ENCODE results near the gene CCK. TPM values are rescaled to one million over a fixed set of nuclear protein-coding genes. Genes with fewer than 3 reads are reported as not detected.

The CCK gene
- total RNA-seq, 2 experiments from 2014 or later: not detected

GRCh38 chr3:42264399-42265058, 1.5 kb downstream of the CCK start:
- Mint-ChIP-seq H3K4me3 (no peak overlapping the region), H3K27ac (no peak overlapping the region), H3K4me1 (ENCODE audit: low read depth) (peaks cover 6% of the 10 kb centered on the region), H3K9me3 (ENCODE audit: insufficient read depth) (no peaks in the 10 kb centered on the region), H3K27me3 (ENCODE audit: low read depth) (peaks cover 70% of the 10 kb centered on the region), H3K36me3 (ENCODE audit: low read depth) (peaks cover 2% of the 10 kb centered on the region)
- POLR2A ChIA-PET: no interaction called here
- CTCF ChIA-PET: interaction anchor here (5.4 kb wide), 1 partner anchor 16 kb away, joined by 29 read pairs; no protein-coding TSS in a partner anchor
- DNase-seq: no peak
- ATAC-seq: no peak

- peak; percentile 44 for ATAC-seq
- CTCF ChIA-PET: interaction anchor here (5.4 kb wide), 1 partner anchor 15 kb away, joined by 29 read pairs; no protein-coding TSS in a partner anchor
- peaks cover 2% of the 10 kb centered on the region for H3K36me3 Mint-ChIP-seq (ENCODE audit: low read depth)
Measured at GRCh38 chr3:42263354-42264346, 2.3 kb downstream of the CCK start.

GRCh38 chr3:42262525-42262924, 3.5 kb downstream of the CCK start:
- Mint-ChIP-seq H3K4me3 (no peak overlapping the region), H3K27ac (no peak overlapping the region), H3K4me1 (ENCODE audit: low read depth) (peaks cover 6% of the 10 kb centered on the region), H3K36me3 (ENCODE audit: low read depth) (peaks cover 2% of the 10 kb centered on the region), H3K9me3 (ENCODE audit: insufficient read depth) (no peaks in the 10 kb centered on the region), H3K27me3 (ENCODE audit: low read depth) (peaks cover 60% of the 10 kb centered on the region)
- ATAC-seq (no peak), DNase-seq (no peak)
- ChIA-PET CTCF (interaction anchor here (1.2 to 5.4 kb wide), 2 partner anchors 14 to 181 kb away, joined by 4 to 29 read pairs; no protein-coding TSS in a partner anchor), POLR2A (no interaction called here)

More at GRCh38 chr3:42263354-42264346, 2.3 kb downstream of the CCK start:
- POLR2A ChIA-PET: no interaction called here
- Mint-ChIP-seq H3K4me1 (ENCODE audit: low read depth) (peaks cover 6% of the 10 kb centered on the region), H3K27ac (no peak overlapping the region), H3K9me3 (ENCODE audit: insufficient read depth) (no peaks in the 10 kb centered on the region), H3K4me3 (no peak overlapping the region), H3K27me3 (ENCODE audit: low read depth) (peaks cover 65% of the 10 kb centered on the region)
- no peak for DNase-seq

GRCh38 chr3:42257007-42257406, 9.0 kb downstream of the CCK start:
- ATAC-seq: no peak
- no peaks in the 10 kb centered on the region for H3K9me3 Mint-ChIP-seq (ENCODE audit: insufficient read depth)
- H3K4me3 Mint-ChIP-seq: no peak overlapping the region
- ChIA-PET POLR2A (no interaction called here), CTCF (no interaction called here)
- H3K36me3 Mint-ChIP-seq (ENCODE audit: low read depth): no peaks in the 10 kb centered on the region
- peaks cover 34% of the 10 kb centered on the region for H3K27me3 Mint-ChIP-seq (ENCODE audit: low read depth)
- peaks cover 4% of the 10 kb centered on the region for H3K4me1 Mint-ChIP-seq (ENCODE audit: low read depth)
- no peak for DNase-seq
- H3K27ac Mint-ChIP-seq: no peak overlapping the region

GRCh38 chr3:42256135-42256819, 9.7 kb downstream of the CCK start:
- ChIA-PET POLR2A (no interaction called here), CTCF (interaction anchor here (1.2 kb wide), 1 partner anchor 64 kb away, joined by 3 read pairs; no protein-coding TSS in a partner anchor)
- no peak overlapping the region for H3K27ac Mint-ChIP-seq
- ATAC-seq (no peak), DNase-seq (no peak)
- H3K36me3 Mint-ChIP-seq (ENCODE audit: low read depth): no peaks in the 10 kb centered on the region
- H3K9me3 Mint-ChIP-seq (ENCODE audit: insufficient read depth): no peaks in the 10 kb centered on the region
- H3K4me3 Mint-ChIP-seq: no peak overlapping the region
- peaks cover 33% of the 10 kb centered on the region for H3K27me3 Mint-ChIP-seq (ENCODE audit: low read depth)
- peaks cover 4% of the 10 kb centered on the region for H3K4me1 Mint-ChIP-seq (ENCODE audit: low read depth)

- Mint-ChIP-seq H3K4me3 (no peak overlapping the region), H3K4me1 (ENCODE audit: low read depth) (peaks cover 4% of the 10 kb centered on the region), H3K27me3 (ENCODE audit: low read depth) (peaks cover 21% of the 10 kb centered on the region), H3K27ac (no peak overlapping the region), H3K9me3 (ENCODE audit: insufficient read depth) (no peaks in the 10 kb centered on the region), H3K36me3 (ENCODE audit: low read depth) (no peaks in the 10 kb centered on the region)
- POLR2A ChIA-PET: no interaction called here
- no peak for DNase-seq
- ATAC-seq: no peak
- CTCF ChIA-PET: interaction anchor here (1.2 to 1.7 kb wide), 2 partner anchors 63 to 189 kb away, joined by 3 to 5 read pairs; no protein-coding TSS in a partner anchor
Measured at GRCh38 chr3:42254566-42254965, 11.4 kb downstream of the CCK start.

GRCh38 chr3:42250761-42251160, 15.2 kb downstream of the CCK start:
- ChIA-PET POLR2A (no interaction called here), CTCF (interaction anchor here (4.9 kb wide), 1 partner anchor 191 kb away, joined by 77 read pairs; no protein-coding TSS in a partner anchor)
- Mint-ChIP-seq H3K36me3 (ENCODE audit: low read depth) (no peaks in the 10 kb centered on the region), H3K4me3 (no peak overlapping the region), H3K9me3 (ENCODE audit: insufficient read depth) (no peaks in the 10 kb centered on the region), H3K27ac (no peak overlapping the region), H3K27me3 (ENCODE audit: low read depth) (peaks cover 34% of the 10 kb centered on the region), H3K4me1 (ENCODE audit: low read depth) (peaks cover 4% of the 10 kb centered on the region)
- no peak for ATAC-seq
- DNase-seq: no peak

GRCh38 chr3:42247576-42248027, 18.4 kb downstream of the CCK start:
- ATAC-seq: peak; percentile 67
- Mint-ChIP-seq H3K36me3 (ENCODE audit: low read depth) (no peaks in the 10 kb centered on the region), H3K4me1 (ENCODE audit: low read depth) (peaks cover 4% of the 10 kb centered on the region), H3K4me3 (no peak overlapping the region), H3K27ac (no peak overlapping the region), H3K9me3 (ENCODE audit: insufficient read depth) (no peaks in the 10 kb centered on the region), H3K27me3 (ENCODE audit: low read depth) (peaks cover 32% of the 10 kb centered on the region)
- peak; percentile 72 for DNase-seq
- ChIA-PET POLR2A (no interaction called here), CTCF (interaction anchor here (0.7 to 4.9 kb wide), 32 partner anchors 11 to 302 kb away, joined by 3 to 77 read pairs (median 4); partner anchors contain the start of genes CCK and VIPR1)

GRCh38 chr3:42246091-42246490, 19.9 kb downstream of the CCK start:
- ATAC-seq: no peak
- no peak overlapping the region for H3K27ac Mint-ChIP-seq
- POLR2A ChIA-PET: no interaction called here
- H3K36me3 Mint-ChIP-seq (ENCODE audit: low read depth): no peaks in the 10 kb centered on the region
- H3K4me3 Mint-ChIP-seq: no peak overlapping the region
- H3K9me3 Mint-ChIP-seq (ENCODE audit: insufficient read depth): no peaks in the 10 kb centered on the region
- H3K4me1 Mint-ChIP-seq (ENCODE audit: low read depth): peaks cover 4% of the 10 kb centered on the region
- CTCF ChIA-PET: interaction anchor here (0.6 to 4.9 kb wide), 4 partner anchors 50 to 291 kb away, joined by 3 to 77 read pairs (median 16); partner anchors contain the start of gene VIPR1
- peaks cover 35% of the 10 kb centered on the region for H3K27me3 Mint-ChIP-seq (ENCODE audit: low read depth)
- DNase-seq: no peak

GRCh38 chr3:42236611-42237010, 29.4 kb downstream of the CCK start:
- peaks cover 25% of the 10 kb centered on the region for H3K27me3 Mint-ChIP-seq (ENCODE audit: low read depth)
- no peak for ATAC-seq

GRCh38 chr3:42235532-42235931, 30.5 kb downstream of the CCK start:
- H3K4me1 Mint-ChIP-seq (ENCODE audit: low read depth): no peaks in the 10 kb centered on the region
- ChIA-PET POLR2A (no interaction called here), CTCF (no interaction called here)
- DNase-seq: no peak
- no peaks in the 10 kb centered on the region for H3K36me3 Mint-ChIP-seq (ENCODE audit: low read depth)
- no peak for ATAC-seq
- no peak overlapping the region for H3K27ac Mint-ChIP-seq
- H3K4me3 Mint-ChIP-seq: no peak overlapping the region
- H3K9me3 Mint-ChIP-seq (ENCODE audit: insufficient read depth): peaks cover 4% of the 10 kb centered on the region
- peaks cover 25% of the 10 kb centered on the region for H3K27me3 Mint-ChIP-seq (ENCODE audit: low read depth)

More at GRCh38 chr3:42236611-42237010, 29.4 kb downstream of the CCK start:
- Mint-ChIP-seq H3K4me3 (no peak overlapping the region), H3K36me3 (ENCODE audit: low read depth) (no peaks in the 10 kb centered on the region), H3K4me1 (ENCODE audit: low read depth) (no peaks in the 10 kb centered on the region), H3K27ac (no peak overlapping the region), H3K9me3 (ENCODE audit: insufficient read depth) (peaks cover 4% of the 10 kb centered on the region)
- ChIA-PET POLR2A (no interaction called here), CTCF (no interaction called here)
- no peak for DNase-seq
